GM12801 (cell line): Measurements from ENCODE around the gene FN1.

Experiments used
- CTCF ChIP-seq: IDR thresholded peaks from one replicate; pipeline ENCODE4 v1.5.1; 2011; ENCODE audit warnings: control low read depth; ENCODE audit not compliant: insufficient read length; ENCODE audit errors: extremely low read depth

FN1 gene

GRCh38 chr2:215439404-215439803, 3.5 kb upstream of the FN1 start:
- TF ChIP-seq CTCF: no peak

- TF ChIP-seq CTCF: no peak
These were observed 1.7 kb upstream of the FN1 start for GRCh38 chr2:215437614-215438013.

GRCh38 chr2:215436705-215437565, 1.1 kb upstream of the FN1 start:
- TF ChIP-seq CTCF: no peak

GRCh38 chr2:215435280-215435869, 493 bp downstream of the FN1 start:
- no peak for TF ChIP-seq CTCF

GRCh38 chr2:215434447-215435279, 1.2 kb downstream of the FN1 start:
- TF ChIP-seq CTCF: no peak

DNA sequence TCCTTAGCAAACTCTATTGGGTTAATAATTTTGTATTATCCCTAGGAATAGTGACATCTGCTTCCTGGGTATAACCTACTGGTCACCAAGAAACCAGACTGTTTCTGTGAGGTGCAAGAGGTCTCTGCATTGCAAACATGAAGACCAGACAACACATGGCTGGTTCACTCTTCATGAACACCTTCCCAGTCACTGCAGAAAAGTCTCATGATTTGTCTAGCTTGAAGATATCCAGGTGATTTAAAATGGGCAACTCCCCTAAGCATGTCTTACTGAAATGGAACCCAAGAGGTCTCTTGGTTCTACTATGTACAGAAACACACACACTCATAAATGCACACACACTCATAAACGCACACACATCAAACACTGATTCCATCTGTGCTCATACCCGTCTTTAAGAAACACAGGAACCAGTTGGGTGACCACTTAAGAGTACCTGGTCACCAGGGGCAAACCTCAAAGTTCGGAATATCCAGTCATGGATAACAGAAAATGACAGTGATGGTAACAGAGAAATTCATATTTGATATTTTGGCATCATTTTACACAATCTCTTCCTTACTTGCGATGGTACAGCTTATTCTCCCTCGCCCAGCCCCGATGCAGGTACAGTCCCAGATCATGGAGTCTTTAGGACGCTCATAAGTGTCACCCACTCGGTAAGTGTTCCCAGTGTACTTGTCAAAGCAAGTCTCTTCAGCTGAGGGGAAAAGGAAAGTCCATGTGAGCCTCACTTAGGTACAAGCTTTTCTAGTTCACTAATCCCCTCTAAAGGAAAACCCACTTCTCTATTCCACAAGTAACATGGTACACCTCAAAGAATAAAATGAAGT, 2.9 kb downstream of the FN1 start:
- no peak for TF ChIP-seq CTCF
